GM12878 (cell line): ENCODE data around the gene TTYH3. TPM values are rescaled to one million over a fixed set of nuclear protein-coding genes. Genes with fewer than 3 reads are reported as not detected.

ENCODE experiments used
- BHLHE40 ChIP-seq, 2 experiments: fragments of 450-650 bp in 1 of 2; IDR thresholded peaks; 2 replicates each; pipeline ENCODE4 v1.6.1; 2011 to 2017; ENCODE audit warnings: low read depth in 2 of 2, borderline replicate concordance in 1 of 2, improper control_type of control experiment in 1 of 2, low read length in 1 of 2, mild to moderate bottlenecking in 1 of 2
- CHD4 ChIP-seq: fragments of 200-600 bp; sonication (generic); IDR thresholded peaks from 2 replicates; pipeline ENCODE4 v1.6.1; 2016; ENCODE audit warnings: mild to moderate bottlenecking
- CUX1 ChIP-seq: IDR thresholded peaks from 2 replicates; pipeline ENCODE4 v1.6.1; 2012; ENCODE audit warnings: improper control_type of control experiment, low read depth, low read length; ENCODE audit not compliant: insufficient replicate concordance
- EED ChIP-seq: sonication (generic); IDR thresholded peaks from 2 replicates; pipeline ENCODE4 v1.6.1; 2016; ENCODE audit warnings: antibody characterized with exemption, low read depth
- HDAC2 ChIP-seq: fragments of 200-600 bp; sonication (generic); IDR thresholded peaks from 2 replicates; pipeline ENCODE4 v1.6.1; 2017
- HDGF ChIP-seq: fragments of 450-650 bp; IDR thresholded peaks from 2 replicates; pipeline ENCODE4 v1.6.1; 2016; ENCODE audit warnings: antibody characterized with exemption
- KLF5 ChIP-seq: fragments of 450-650 bp; IDR thresholded peaks from 2 replicates; pipeline ENCODE4 v1.6.1; 2014; ENCODE audit warnings: mild to moderate bottlenecking; ENCODE audit not compliant: partially characterized antibody
- NFXL1 ChIP-seq: fragments of 450-650 bp; IDR thresholded peaks from 2 replicates; pipeline ENCODE4 v1.6.1; 2017; ENCODE audit warnings: antibody characterized with exemption, mild to moderate bottlenecking, borderline replicate concordance
- POLR2A ChIP-seq: IDR thresholded peaks from 2 replicates; pipeline ENCODE4 v1.6.1; 2011; ENCODE audit warnings: low read depth, mild to moderate bottlenecking, low read length
- RAD51 ChIP-seq: fragments of 450-650 bp; IDR thresholded peaks from 2 replicates; pipeline ENCODE4 v1.6.1; 2016; ENCODE audit warnings: moderate library complexity, mild to moderate bottlenecking, inconsistent platforms
- SREBF2 ChIP-seq: IDR thresholded peaks from 2 replicates; pipeline ENCODE4 v1.6.1; 2012; ENCODE audit warnings: mild to moderate bottlenecking, low read length
- STAT3 ChIP-seq: IDR thresholded peaks from 2 replicates; pipeline ENCODE4 v1.6.1; 2011; ENCODE audit warnings: low read depth, low read length, improper control_type of control experiment
- SUPT20H ChIP-seq: IDR thresholded peaks from 2 replicates; pipeline ENCODE4 v1.6.1; 2011; ENCODE audit warnings: low read depth, mild to moderate bottlenecking, low read length, moderate library complexity, borderline replicate concordance; ENCODE audit not compliant: control insufficient read depth
- TCF12 ChIP-seq: IDR thresholded peaks from 2 replicates; pipeline ENCODE4 v1.6.1; 2011; ENCODE audit warnings: low read depth, mild to moderate bottlenecking, low read length
- ZBTB40 ChIP-seq: fragments of 450-650 bp; IDR thresholded peaks from 2 replicates; pipeline ENCODE4 v1.6.1; 2016; ENCODE audit warnings: mild to moderate bottlenecking, moderate library complexity, borderline replicate concordance
- ZNF384 ChIP-seq: IDR thresholded peaks from 2 replicates; pipeline ENCODE4 v1.6.1; 2012; ENCODE audit warnings: low read depth, mild to moderate bottlenecking, low read length, improper control_type of control experiment, borderline replicate concordance
- polyA plus RNA-seq, 11 experiments: library from polyadenylated mRNA; depleted of rRNA in 4 of 11; unstranded in 6 of 11; stranded (reverse) in 5 of 11; fragments of >200 nt; fragmentation: Nextera tagmentation in 4 of 11; fragmentation: Illumina TruSeq in 1 of 11; extraction: Ambion mirVana in 4 of 11; extraction: Trizol in 1 of 11; gene quantifications; 1 replicate in 1 of 11; 2 replicates in 10 of 11; pipeline versions ENCODE4 v1.2.1 to v1.2.3, GENCODE V29; 2011 to 2016; ENCODE audit warnings: inconsistent platforms in 2 of 11, missing spikeins in 2 of 11, low read depth in 1 of 11
- total RNA-seq, 4 experiments: library from RNA; depleted of rRNA in 3 of 4; stranded (reverse); fragments of >200 nt in 3 of 4; fragmentation: Illumina TruSeq in 1 of 4; extraction: Trizol in 1 of 4; gene quantifications; 2 replicates each; pipeline versions ENCODE4 v1.2.1 to v1.2.3, GENCODE V29; 2013 to 2021
- TF ChIP-seq, protein P1 (sequence below): fragments of 450-650 bp; IDR thresholded peaks from 2 replicates; pipeline ENCODE4 v1.6.1; 2014; ENCODE audit warnings: mild to moderate bottlenecking
- TF ChIP-seq, protein P2 (sequence below): IDR thresholded peaks from 2 replicates; pipeline ENCODE4 v1.6.1; 2012; ENCODE audit warnings: low read depth, low read length, improper control_type of control experiment

Gene TTYH3
- total and polyA plus RNA-seq, 10 of the 15 experiments (the other 5 are each of a cell fraction or from before 2014, with no cell fraction given) = 0.79 to 71.4 (median 10.5) TPM

DNA sequence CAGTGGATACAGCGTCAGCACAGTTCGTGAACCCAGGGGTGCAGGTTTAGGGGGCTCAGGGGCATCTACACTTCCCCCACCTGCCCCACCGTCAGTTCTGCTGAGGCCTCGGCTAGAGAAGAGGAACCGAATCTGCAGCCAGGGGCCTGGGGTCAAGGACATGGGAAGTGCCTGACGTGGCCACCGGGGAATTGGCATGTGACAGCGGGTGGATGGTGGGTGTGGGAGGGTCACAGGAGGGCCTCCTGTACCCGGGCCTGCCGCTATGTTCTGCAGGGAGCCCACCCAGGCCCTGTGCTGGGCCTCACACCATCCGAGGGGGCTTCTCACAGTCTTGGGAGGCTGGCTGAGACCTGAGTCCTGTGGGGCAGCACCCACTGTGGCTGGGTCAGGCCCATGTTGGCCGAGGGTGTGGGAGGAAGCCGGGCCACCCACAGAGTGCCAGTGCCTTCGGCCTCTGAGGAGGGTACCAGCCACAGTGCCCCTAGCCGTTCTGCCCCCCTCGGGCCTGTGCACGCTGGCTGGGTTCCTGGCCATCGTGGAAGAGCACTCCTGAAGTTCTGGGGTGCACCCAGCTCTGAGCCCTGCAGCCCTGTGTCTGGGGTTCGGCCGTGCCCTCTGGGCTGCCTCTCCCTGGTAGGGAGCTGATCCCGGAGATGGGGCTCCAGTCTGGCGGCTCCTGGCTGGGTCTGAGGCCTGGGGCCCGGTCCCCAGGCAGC, 5.9 kb downstream of the TTYH3 start (continued):
- TF ChIP-seq, protein P1, sequence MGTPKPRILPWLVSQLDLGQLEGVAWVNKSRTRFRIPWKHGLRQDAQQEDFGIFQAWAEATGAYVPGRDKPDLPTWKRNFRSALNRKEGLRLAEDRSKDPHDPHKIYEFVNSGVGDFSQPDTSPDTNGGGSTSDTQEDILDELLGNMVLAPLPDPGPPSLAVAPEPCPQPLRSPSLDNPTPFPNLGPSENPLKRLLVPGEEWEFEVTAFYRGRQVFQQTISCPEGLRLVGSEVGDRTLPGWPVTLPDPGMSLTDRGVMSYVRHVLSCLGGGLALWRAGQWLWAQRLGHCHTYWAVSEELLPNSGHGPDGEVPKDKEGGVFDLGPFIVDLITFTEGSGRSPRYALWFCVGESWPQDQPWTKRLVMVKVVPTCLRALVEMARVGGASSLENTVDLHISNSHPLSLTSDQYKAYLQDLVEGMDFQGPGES = no peak
- TF ChIP-seq NFXL1 (no peak), TCF12 (peak; percentile 46; the same call in 1 of the 2 replicates), HDAC2 (no peak), BHLHE40 (IDR thresholded peaks at IDR 0.05; ENCODE audit: borderline replicate concordance in 1 of 2, low read depth in 2 of 2, low read length in 1 of 2) (peak; percentile 96), POLR2A (no peak), RAD51 (peak; percentile 66), SUPT20H (no peak), EED (peak; percentile 74), HDGF (peak; percentile 90; the same call in 1 of the 2 replicates), ZNF384 (no peak), CUX1 (no peak), SREBF2 (no peak), CHD4 (no peak), ZBTB40 (no peak), STAT3 (no peak), KLF5 (no peak)
- TF ChIP-seq, protein P2, sequence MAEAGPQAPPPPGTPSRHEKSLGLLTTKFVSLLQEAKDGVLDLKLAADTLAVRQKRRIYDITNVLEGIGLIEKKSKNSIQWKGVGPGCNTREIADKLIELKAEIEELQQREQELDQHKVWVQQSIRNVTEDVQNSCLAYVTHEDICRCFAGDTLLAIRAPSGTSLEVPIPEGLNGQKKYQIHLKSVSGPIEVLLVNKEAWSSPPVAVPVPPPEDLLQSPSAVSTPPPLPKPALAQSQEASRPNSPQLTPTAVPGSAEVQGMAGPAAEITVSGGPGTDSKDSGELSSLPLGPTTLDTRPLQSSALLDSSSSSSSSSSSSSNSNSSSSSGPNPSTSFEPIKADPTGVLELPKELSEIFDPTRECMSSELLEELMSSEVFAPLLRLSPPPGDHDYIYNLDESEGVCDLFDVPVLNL = no peak
